Measurements from ENCODE around the gene OR4S1. TPM values are rescaled to one million over a fixed set of nuclear protein-coding genes. Genes with fewer than 3 reads are reported as not detected.

OR4S1 gene, protein sequence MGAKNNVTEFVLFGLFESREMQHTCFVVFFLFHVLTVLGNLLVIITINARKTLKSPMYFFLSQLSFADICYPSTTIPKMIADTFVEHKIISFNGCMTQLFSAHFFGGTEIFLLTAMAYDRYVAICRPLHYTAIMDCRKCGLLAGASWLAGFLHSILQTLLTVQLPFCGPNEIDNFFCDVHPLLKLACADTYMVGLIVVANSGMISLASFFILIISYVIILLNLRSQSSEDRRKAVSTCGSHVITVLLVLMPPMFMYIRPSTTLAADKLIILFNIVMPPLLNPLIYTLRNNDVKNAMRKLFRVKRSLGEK
- total RNA-seq: not detected in 2 replicates

DNA sequence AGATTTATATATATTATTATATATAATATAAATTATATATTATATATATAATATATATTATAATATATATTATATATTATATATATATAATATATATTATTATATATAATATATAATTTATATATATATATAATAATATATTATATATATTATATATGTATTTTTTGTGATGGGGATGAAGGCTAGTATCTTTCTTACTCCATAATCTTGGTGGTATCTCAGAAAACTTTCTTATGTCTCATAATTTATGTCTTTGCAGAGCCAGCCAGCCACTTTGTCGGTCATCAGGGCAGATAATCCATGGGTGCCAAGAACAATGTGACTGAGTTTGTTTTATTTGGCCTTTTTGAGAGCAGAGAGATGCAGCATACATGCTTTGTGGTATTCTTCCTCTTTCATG is at the start of gene OR4S1:
Gene OR4S1, plus strand, starts transcription at position 301 of the 400 bp plus-strand sequence. Its CDS starts 0 bp downstream, at position 301.

DNA sequence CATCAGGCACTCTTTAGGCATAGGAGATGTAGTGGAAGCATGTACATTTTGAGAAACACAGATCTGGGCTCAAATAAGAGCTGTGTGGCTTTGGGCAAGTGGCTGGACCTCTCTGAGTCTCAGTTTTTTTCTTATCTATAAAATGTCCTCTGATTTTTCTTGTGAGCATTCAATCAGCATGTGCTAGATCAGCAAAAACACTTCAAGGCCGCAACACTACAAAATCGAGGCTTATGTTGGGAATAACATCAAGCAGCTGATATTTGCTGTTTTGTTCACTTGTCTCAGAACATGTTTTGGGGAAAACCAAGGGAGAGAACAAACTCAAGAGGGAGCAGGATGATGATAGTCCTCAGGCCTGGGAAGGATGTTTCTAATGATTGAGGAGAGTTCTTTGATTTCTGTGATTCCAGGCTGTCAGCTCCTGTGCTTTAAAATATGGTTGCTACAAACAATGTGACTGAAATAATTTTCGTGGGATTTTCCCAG is 42.6 kb upstream of the OR4S1 start, which contains the start of gene OR4X1:
Gene OR4X1, plus strand, starts transcription at position 439 of the 489 bp plus-strand sequence. Its CDS starts 0 bp downstream, at position 439.

DNA sequence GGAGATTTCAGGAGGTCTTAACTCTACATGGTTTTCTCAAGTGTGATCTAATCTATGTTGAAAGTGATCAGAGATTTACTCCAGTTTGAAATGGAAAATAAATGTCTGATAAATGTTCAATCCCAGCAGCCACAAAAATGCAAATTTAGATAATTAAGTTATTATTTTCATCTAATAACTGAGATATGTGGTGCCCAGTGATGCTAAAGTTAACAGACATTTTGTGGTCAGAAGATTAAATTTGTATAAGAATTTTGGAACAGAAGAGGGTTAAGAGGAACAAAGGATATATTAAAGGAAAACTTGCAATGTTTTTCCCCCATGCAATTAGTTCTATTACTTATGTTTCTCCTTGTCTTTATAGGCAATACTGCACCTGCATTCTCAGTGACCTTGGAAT is 18.6 kb downstream of the OR4S1 start, which contains the start of gene OR4C3:
Gene OR4C3, plus strand, starts transcription at position 301 of the 400 bp plus-strand sequence. CDS start 102 bp downstream, outside the sequence.

Other genes starting within 250 kb of the OR4S1 start
- gene OR4B1, start 89.4 kb upstream of the OR4S1 start, total RNA-seq: not detected in 2 replicates
- not detected in 2 replicates for gene OR4X2, start 61.1 kb upstream of the OR4S1 start, total RNA-seq
- gene OR4X1, start 42.4 kb upstream of the OR4S1 start, total RNA-seq: not detected in 2 replicates
- gene OR4C3, start 18.7 kb downstream of the OR4S1 start, total RNA-seq: not detected in 2 replicates
- not detected in 2 replicates for gene OR4C5, start 60.2 kb downstream of the OR4S1 start, total RNA-seq
- gene OR4A47, start 182.6 kb downstream of the OR4S1 start, total RNA-seq: not detected in 2 replicates